ENCODE measurements around the gene KCNG3. TPM values are rescaled to one million over a fixed set of nuclear protein-coding genes. Genes with fewer than 3 reads are reported as not detected.

KCNG3 gene
- total RNA-seq, 4 donors from 2014 or later: 0.37 to 1.1 TPM; not detected in 2

- no peak for ATAC-seq (ENCODE audit: low FRiP score)
- no peak for DNase-seq (ENCODE audit: low spot score)
Measured at GRCh38 chr2:42449163-42450087, 44.4 kb downstream of the KCNG3 start.

GRCh38 chr2:42448163-42448562 lies 45.6 kb downstream of the KCNG3 start:
- DNase-seq (ENCODE audit: low spot score): no peak
- ATAC-seq (ENCODE audit: low FRiP score): no peak
- TF ChIP-seq CTCF (IDR thresholded peaks at IDR 0.05): no peak

More at GRCh38 chr2:42449163-42450087, 44.4 kb downstream of the KCNG3 start:
- no peak for TF ChIP-seq CTCF (IDR thresholded peaks at IDR 0.05)

- ATAC-seq (ENCODE audit: low FRiP score): no peak
- no peak for DNase-seq (ENCODE audit: low spot score)
- TF ChIP-seq CTCF (IDR thresholded peaks at IDR 0.05): no peak
Measured at GRCh38 chr2:42446503-42447271, 47.1 kb downstream of the KCNG3 start.

GRCh38 chr2:42443718-42444399 lies 49.9 kb downstream of the KCNG3 start:
- no peak for TF ChIP-seq CTCF (IDR thresholded peaks at IDR 0.05)
- no peak for ATAC-seq (ENCODE audit: low FRiP score)
- no peak for DNase-seq (ENCODE audit: low spot score)

GRCh38 chr2:42442774-42443173 lies 51.0 kb downstream of the KCNG3 start:
- TF ChIP-seq CTCF (IDR thresholded peaks at IDR 0.05): no peak
- DNase-seq (ENCODE audit: low spot score): no peak
- no peak for ATAC-seq (ENCODE audit: low FRiP score)

- ATAC-seq (ENCODE audit: low FRiP score): no peak
- TF ChIP-seq CTCF (IDR thresholded peaks at IDR 0.05): no peak
- no peak for DNase-seq (ENCODE audit: low spot score)
Measured at GRCh38 chr2:42438685-42439084, 55.1 kb downstream of the KCNG3 start.

Measured in omental fat pad (tissue), 4 donors.